Testis (tissue), 3 donors: ENCODE data around the gene CHRNA9. TPM values are rescaled to one million over a fixed set of nuclear protein-coding genes. Genes with fewer than 3 reads are reported as not detected.
"Not testable (repeated sequence)": the region's sequence is repeated elsewhere in the genome, so short reads cannot be mapped to it uniquely, and the experiment has no call there.

Source experiments
- DNase-seq: peaks from one replicate; pipeline ENCODE4 v3.0.0-alpha.2; 2019
- H3K27ac ChIP-seq, 2 donors: fragments of 200-600 bp; sonication (generic); one replicate each; pipeline ENCODE4 v1.5.1; 2019
- H3K27me3 ChIP-seq: fragments of 200-600 bp; sonication (generic); one replicate; pipeline ENCODE4 v1.5.1; 2019
- H3K36me3 ChIP-seq: fragments of 200-600 bp; sonication (generic); one replicate; pipeline ENCODE4 v1.5.1; 2017; ENCODE audit warnings: low read depth; ENCODE audit errors: missing control alignments
- H3K4me1 ChIP-seq: fragments of 200-600 bp; sonication (generic); one replicate; pipeline ENCODE4 v1.5.1; 2019
- H3K4me3 ChIP-seq, 2 donors: fragments of 200-600 bp; sonication (generic); one replicate each; pipeline ENCODE4 v1.5.1; 2017 to 2019
- H3K9me3 ChIP-seq: fragments of 200-600 bp; sonication (generic); one replicate; pipeline ENCODE4 v1.5.1; 2017
- CTCF ChIP-seq, 3 experiments: fragments of 450-650 bp in 2 of 3; fragments of 200-600 bp in 1 of 3; sonication (generic) in 1 of 3; IDR thresholded peaks; one replicate each; pipeline ENCODE4 v1.5.1; 2016 to 2019; ENCODE audit warnings: antibody characterized with exemption in 3 of 3, mild to moderate bottlenecking in 2 of 3, moderate library complexity in 1 of 3
- POLR2A ChIP-seq: fragments of 450-650 bp; IDR thresholded peaks from one replicate; pipeline ENCODE4 v1.6.1; 2017; ENCODE audit warnings: antibody characterized with exemption, mild to moderate bottlenecking, moderate library complexity
- WGBS, 2 donors: methylation state at CpG; one replicate each; pipeline ENCODE4 v1.1.5; 2018; 5-methylcytosine and 5-hydroxymethylcytosine counted together
- intact Hi-C: fragments of 100-400 bp; cut with DNase I; formaldehyde crosslinking; loops from one replicate; pipeline ENCODE4 v1.15.1; 2023; ENCODE audit warnings: low total_unique reads
- polyA plus RNA-seq: library from polyadenylated mRNA; stranded (reverse); fragments of 350-450 nt; fragmentation: Illumina TruSeq; extraction: RNeasy Lipid Tissue Mini Kit (QIAGEN cat#74804); gene quantifications from one replicate; pipeline ENCODE4 v1.2.3, GENCODE V29; 2014; ENCODE audit warnings: low read depth, low replicate concordance; ENCODE audit not compliant: insufficient read depth
- total RNA-seq, 2 donors: library from RNA; depleted of rRNA; stranded (reverse); fragments of >200 nt; gene quantifications; one replicate each; pipeline ENCODE4 v1.2.3, GENCODE V29; 2016

The CHRNA9 gene
- total and polyA plus RNA-seq, 3 donors from 2014 or later = 0.13 to 0.50 (median 0.16) TPM

GRCh38 chr4:40292313-40292759 is 42.8 kb upstream of the CHRNA9 start:
- H3K9me3 ChIP-seq = no peaks in the 10 kb centered on the region
- no peak for TF ChIP-seq CTCF (IDR thresholded peaks at IDR 0.05)
- no peak for TF ChIP-seq POLR2A
- 69 to 73% methylated on average over 2 of the region's 2 CpGs for WGBS, 2 donors

GRCh38 chr4:40294339-40294738 is 40.8 kb upstream of the CHRNA9 start:
- intact Hi-C loops = no loop called here
- Histone ChIP-seq H3K4me1 (no peaks in the 10 kb centered on the region), H3K27me3 (no peaks in the 10 kb centered on the region), H3K27ac (no peak overlapping the region), H3K9me3 (no peaks in the 10 kb centered on the region), H3K4me3 (no peak overlapping the region), H3K36me3 (no peaks in the 10 kb centered on the region)
- TF ChIP-seq CTCF (IDR thresholded peaks at IDR 0.05) (no peak), POLR2A (no peak)
- no peak for DNase-seq
- 83 to 85% methylated on average over 1 of the region's 1 CpG for WGBS, 2 donors

More at GRCh38 chr4:40292313-40292759, 42.8 kb upstream of the CHRNA9 start:
- no peaks in the 10 kb centered on the region for H3K36me3 ChIP-seq
- DNase-seq = peak; percentile 19
- intact Hi-C loops = no loop called here
- H3K4me3 ChIP-seq = no peak overlapping the region
- H3K27me3 ChIP-seq = no peaks in the 10 kb centered on the region
- H3K4me1 ChIP-seq = no peaks in the 10 kb centered on the region
- H3K27ac ChIP-seq = no peak overlapping the region

GRCh38 chr4:40295030-40295429 is 40.1 kb upstream of the CHRNA9 start:
- H3K27me3 ChIP-seq, H3K9me3 ChIP-seq, intact Hi-C loops, H3K4me1 ChIP-seq, H3K36me3 ChIP-seq, H3K27ac ChIP-seq, DNase-seq, H3K4me3 ChIP-seq: not testable (repeated sequence)

- TF ChIP-seq POLR2A = no peak
- no peak for TF ChIP-seq CTCF (IDR thresholded peaks at IDR 0.05)
- H3K4me3 ChIP-seq = no peak overlapping the region
- DNase-seq = no peak
- H3K36me3 ChIP-seq = no peaks in the 10 kb centered on the region
- H3K27ac ChIP-seq = no peak overlapping the region
- no peaks in the 10 kb centered on the region for H3K9me3 ChIP-seq
- no peaks in the 10 kb centered on the region for H3K4me1 ChIP-seq
- no peaks in the 10 kb centered on the region for H3K27me3 ChIP-seq
- WGBS, 2 donors = 87 to 88% methylated on average over 4 of the region's 4 CpGs
- intact Hi-C loops = no loop called here
Measured at GRCh38 chr4:40295572-40295971, 39.6 kb upstream of the CHRNA9 start.

GRCh38 chr4:40299126-40299525 is 36.0 kb upstream of the CHRNA9 start:
- H3K9me3 ChIP-seq = no peaks in the 10 kb centered on the region
- H3K36me3 ChIP-seq = no peaks in the 10 kb centered on the region
- intact Hi-C loops = no loop called here

More at GRCh38 chr4:40299126-40299525, 36.0 kb upstream of the CHRNA9 start:
- H3K27ac ChIP-seq = no peak overlapping the region
- 93 to 96% methylated on average over 6 of the region's 6 CpGs for whole genome bisulfite sequencing, 2 donors
- H3K4me3 ChIP-seq = no peak overlapping the region
- no peak for DNase-seq
- H3K4me1 ChIP-seq = no peaks in the 10 kb centered on the region
- H3K27me3 ChIP-seq = no peaks in the 10 kb centered on the region
- TF ChIP-seq CTCF (IDR thresholded peaks at IDR 0.05) = no peak
- no peak for TF ChIP-seq POLR2A
